Gastroesophageal sphincter (tissue), 3 donors: ENCODE results near the gene CCDC73.

ENCODE experiments used
- EP300 ChIP-seq: sonication (generic); formaldehyde crosslinking; IDR thresholded peaks from one replicate; pipeline ENCODE4 v1.6.1; 2017; ENCODE audit warnings: antibody characterized with exemption, mild to moderate bottlenecking
- POLR2A ChIP-seq, 2 donors: fragments of 450-650 bp; IDR thresholded peaks; one replicate each; pipeline ENCODE4 v1.6.1; 2017; ENCODE audit warnings: antibody characterized with exemption in 2 of 2, mild to moderate bottlenecking in 2 of 2, moderate library complexity in 1 of 2
- TF ChIP-seq, protein P1 (sequence below), 4 experiments: fragments of 200-600 bp in 2 of 4; fragments of 450-650 bp in 2 of 4; sonication (generic) in 1 of 4; IDR thresholded peaks; one replicate each; pipeline ENCODE4 v1.5.1; 2017 to 2019; ENCODE audit warnings: antibody characterized with exemption in 4 of 4, mild to moderate bottlenecking in 2 of 4, moderate library complexity in 2 of 4

GRCh38 chr11:32569313-32569881 lies 225.1 kb downstream of the CCDC73 start:
- no peak for TF ChIP-seq EP300
- TF ChIP-seq, protein P1, sequence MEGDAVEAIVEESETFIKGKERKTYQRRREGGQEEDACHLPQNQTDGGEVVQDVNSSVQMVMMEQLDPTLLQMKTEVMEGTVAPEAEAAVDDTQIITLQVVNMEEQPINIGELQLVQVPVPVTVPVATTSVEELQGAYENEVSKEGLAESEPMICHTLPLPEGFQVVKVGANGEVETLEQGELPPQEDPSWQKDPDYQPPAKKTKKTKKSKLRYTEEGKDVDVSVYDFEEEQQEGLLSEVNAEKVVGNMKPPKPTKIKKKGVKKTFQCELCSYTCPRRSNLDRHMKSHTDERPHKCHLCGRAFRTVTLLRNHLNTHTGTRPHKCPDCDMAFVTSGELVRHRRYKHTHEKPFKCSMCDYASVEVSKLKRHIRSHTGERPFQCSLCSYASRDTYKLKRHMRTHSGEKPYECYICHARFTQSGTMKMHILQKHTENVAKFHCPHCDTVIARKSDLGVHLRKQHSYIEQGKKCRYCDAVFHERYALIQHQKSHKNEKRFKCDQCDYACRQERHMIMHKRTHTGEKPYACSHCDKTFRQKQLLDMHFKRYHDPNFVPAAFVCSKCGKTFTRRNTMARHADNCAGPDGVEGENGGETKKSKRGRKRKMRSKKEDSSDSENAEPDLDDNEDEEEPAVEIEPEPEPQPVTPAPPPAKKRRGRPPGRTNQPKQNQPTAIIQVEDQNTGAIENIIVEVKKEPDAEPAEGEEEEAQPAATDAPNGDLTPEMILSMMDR (IDR thresholded peaks at IDR 0.05), result no peak
- TF ChIP-seq POLR2A (IDR thresholded peaks at IDR 0.05), result no peak
